HCT116 (cell line): ENCODE measurements around the gene ERBB4. TPM values are rescaled to one million over a fixed set of nuclear protein-coding genes. Genes with fewer than 3 reads are reported as not detected.

ENCODE experiments used
- ATAC-seq: fragments of 200-7000 bp; cut with Tn5 transposase; 2 replicates; pipeline ENCODE4 v1.9.1; 2020; ENCODE audit warnings: mild to moderate bottlenecking, moderate library complexity
- BruUV-seq: library from RNA; stranded (reverse); fragments of 400-500 nt; replicated peaks from 2 replicates; lab custom pipeline; 2021; lab: Mats Ljungman, UMichigan
- CTCF ChIA-PET: fragments of 300-600 bp; sonication (Branson Sonifier 250); formaldehyde crosslinking; loops from one replicate; lab custom pipeline; 2021; ENCODE audit warnings: antibody characterized with exemption; lab: Charles Lee
- POLR2A ChIA-PET: fragments of 300-600, 350-600 bp; sonication (Branson Sonifier 250); formaldehyde crosslinking; loops from one replicate; lab custom pipeline; 2021; ENCODE audit warnings: antibody characterized with exemption; lab: Charles Lee
- RAD21 ChIA-PET, 2 experiments: fragments of 300-600 bp; sonication (Branson Sonifier 250); formaldehyde crosslinking; loops; one replicate each; lab custom pipeline; 2023; ENCODE audit warnings: low total read pairs in 2 of 2; ENCODE audit not compliant: uncharacterized antibody in 2 of 2, unreplicated experiment in 2 of 2, low non-redundant PET in 1 of 2; lab: Charles Lee
- DNase-seq: peaks from one replicate; pipeline ENCODE4 v3.0.0-alpha.2; 2010; ENCODE audit warnings: low read depth, low spot score
- H2AFZ ChIP-seq: fragments of 200-600 bp; shearing (Covaris generic), sonication (generic); 2 replicates; pipeline ENCODE4 v1.6.1; 2017; ENCODE audit warnings: low read depth, mixed run types, mixed read lengths, antibody characterized with exemption, low read length; ENCODE audit not compliant: poor library complexity, severe bottlenecking
- H3K27ac ChIP-seq: 2 replicates; pipeline ENCODE4 v1.5.1; 2012; ENCODE audit warnings: low read depth, low read length
- H3K27me3 ChIP-seq: fragments of 200-600 bp; sonication (generic); 2 replicates; pipeline ENCODE4 v1.6.1; 2016; ENCODE audit warnings: mixed run types, low read length, mixed read lengths; ENCODE audit not compliant: insufficient read depth
- H3K36me3 ChIP-seq, 2 experiments: fragments of 200-500 bp in 1 of 2; fragments of 200-600 bp in 1 of 2; sonication (Bioruptor generic) in 1 of 2; sonication (generic) in 1 of 2; 2 replicates each; pipeline versions ENCODE4 v1.5.1 to v1.6.1; 2014 to 2016; ENCODE audit warnings: low read length in 2 of 2, inconsistent platforms in 1 of 2, mixed read lengths in 1 of 2, mixed run types in 1 of 2; ENCODE audit not compliant: insufficient read depth in 2 of 2, control insufficient read depth in 1 of 2
- H3K4me1 ChIP-seq, 2 experiments: fragments of 200-600 bp in 1 of 2; sonication (generic) in 1 of 2; 2 replicates each; pipeline versions ENCODE4 v1.5.1 to v1.6.1; 2012 to 2017; ENCODE audit warnings: low read length in 2 of 2, inconsistent platforms in 1 of 2, mild to moderate bottlenecking in 1 of 2, mixed read lengths in 1 of 2, mixed run types in 1 of 2, moderate library complexity in 1 of 2; ENCODE audit not compliant: insufficient read depth in 2 of 2, control insufficient read depth in 1 of 2
- H3K4me2 ChIP-seq: fragments of 200-600 bp; sonication (generic); 2 replicates; pipeline ENCODE4 v1.6.1; 2017; ENCODE audit warnings: mixed run types, low read length, mixed read lengths
- H3K4me3 ChIP-seq, 2 experiments: fragments of 200-600 bp in 1 of 2; sonication (generic) in 1 of 2; replicated peaks in 1 of 2; 2 replicates each; pipeline ENCODE4 v1.5.1; 2011 to 2016; ENCODE audit warnings: low read length in 2 of 2, control low read depth in 1 of 2, low read depth in 1 of 2, mild to moderate bottlenecking in 1 of 2, mixed read lengths in 1 of 2, mixed run types in 1 of 2
- H3K79me2 ChIP-seq: fragments of 200-600 bp; sonication (generic); 2 replicates; pipeline ENCODE4 v1.6.1; 2017; ENCODE audit warnings: mild to moderate bottlenecking, mixed run types, low read length, moderate library complexity, mixed read lengths; ENCODE audit not compliant: insufficient read depth
- H3K9ac ChIP-seq: fragments of 200-600 bp; sonication (generic); 2 replicates; pipeline ENCODE4 v1.6.1; 2016; ENCODE audit warnings: low read length, mixed read lengths
- H3K9me2 ChIP-seq: fragments of 200-600 bp; sonication (generic), shearing (Covaris generic); 2 replicates; pipeline ENCODE4 v1.6.1; 2017; ENCODE audit warnings: mixed run types, mild to moderate bottlenecking, moderate library complexity; ENCODE audit not compliant: insufficient read depth
- H3K9me3 ChIP-seq, 2 experiments: fragments of 200-500 bp in 1 of 2; fragments of 200-600 bp in 1 of 2; sonication (Bioruptor generic) in 1 of 2; sonication (generic) in 1 of 2; 2 replicates each; pipeline ENCODE4 v1.6.1; 2014 to 2017; ENCODE audit warnings: low read length in 2 of 2, mixed read lengths in 2 of 2, inconsistent platforms in 1 of 2, low read depth in 1 of 2, mild to moderate bottlenecking in 1 of 2, mixed run types in 1 of 2, moderate library complexity in 1 of 2; ENCODE audit not compliant: control insufficient read depth in 1 of 2, insufficient read depth in 1 of 2
- H4K20me1 ChIP-seq: fragments of 200-600 bp; sonication (generic), shearing (Covaris generic); 2 replicates; pipeline ENCODE4 v1.6.1; 2017; ENCODE audit warnings: mixed run types, mild to moderate bottlenecking, moderate library complexity; ENCODE audit not compliant: insufficient read depth
- CBX3 ChIP-seq: IDR thresholded peaks from 2 replicates; pipeline ENCODE4 v1.6.1; 2012; ENCODE audit warnings: low read depth
- CEBPB ChIP-seq: IDR thresholded peaks from 2 replicates; pipeline ENCODE4 v1.6.1; 2012; ENCODE audit warnings: low read depth
- EGR1 ChIP-seq: IDR thresholded peaks from 2 replicates; pipeline ENCODE4 v1.6.1; 2012; ENCODE audit warnings: low read depth
- ELF1 ChIP-seq: IDR thresholded peaks from 2 replicates; pipeline ENCODE4 v1.6.1; 2012; ENCODE audit warnings: low read depth, borderline replicate concordance
- EZH2 ChIP-seq: fragments of 200-600 bp; sonication (generic); IDR thresholded peaks from 2 replicates; pipeline ENCODE4 v1.6.1; 2017; ENCODE audit warnings: antibody characterized with exemption, mixed run types
- FOSL1 ChIP-seq: IDR thresholded peaks from 2 replicates; pipeline ENCODE4 v1.6.1; 2012; ENCODE audit warnings: low read depth
- JUND ChIP-seq: IDR thresholded peaks from 2 replicates; pipeline ENCODE4 v1.6.1; 2012
- POLR2A ChIP-seq: IDR thresholded peaks from 2 replicates; pipeline ENCODE4 v1.7.0; 2011; ENCODE audit warnings: borderline replicate concordance; ENCODE audit not compliant: insufficient read depth, insufficient read length; ENCODE audit errors: extremely low read depth
- RAD21 ChIP-seq: IDR thresholded peaks from 2 replicates; pipeline ENCODE4 v1.6.1; 2012; ENCODE audit warnings: low read depth, mild to moderate bottlenecking
- SP1 ChIP-seq: IDR thresholded peaks from 2 replicates; pipeline ENCODE4 v1.6.1; 2012; ENCODE audit warnings: low read depth
- TCF7L2 ChIP-seq: IDR thresholded peaks from 2 replicates; pipeline ENCODE4 v1.7.0; 2011; ENCODE audit warnings: borderline replicate concordance, inconsistent platforms; ENCODE audit not compliant: insufficient read depth, insufficient read length; ENCODE audit errors: extremely low read depth
- ZBTB33 ChIP-seq: IDR thresholded peaks from 2 replicates; pipeline ENCODE4 v1.6.1; 2011; ENCODE audit warnings: mild to moderate bottlenecking, low read length, moderate library complexity; ENCODE audit not compliant: insufficient replicate concordance; ENCODE audit errors: extremely low read depth
- ZFX ChIP-seq: fragments of 450-650 bp; IDR thresholded peaks from 2 replicates; pipeline ENCODE4 v1.6.1; 2017
- ZNF274 ChIP-seq: fragments of 200-500 bp; sonication (Bioruptor generic); IDR thresholded peaks from 2 replicates; pipeline ENCODE4 v1.6.1; 2014; ENCODE audit warnings: mild to moderate bottlenecking, low read depth, low read length, inconsistent platforms
- intact Hi-C: fragments of 100-400 bp; cut with micrococcal nuclease; formaldehyde crosslinking; loops from 2 replicates; pipeline ENCODE4 v1.10.0; 2022
- total RNA-seq: library from RNA; stranded (reverse); gene quantifications from one replicate; pipeline ENCODE4 v1.2.1, GENCODE V29; 2021; ENCODE audit not compliant: unreplicated experiment
- TF ChIP-seq, protein P1 (sequence below), 3 experiments: fragments of 200-600 bp in 1 of 3; sonication (generic) in 1 of 3; IDR thresholded peaks in 2 of 3; conservative IDR thresholded peaks in 1 of 3; 2 replicates each; pipeline ENCODE4 v1.5.1; 2012 to 2017; ENCODE audit warnings: low read depth in 2 of 3, low read length in 2 of 3, antibody characterized with exemption in 1 of 3, borderline replicate concordance in 1 of 3, control low read depth in 1 of 3, mild to moderate bottlenecking in 1 of 3, mixed read lengths in 1 of 3, mixed run types in 1 of 3, moderate library complexity in 1 of 3; ENCODE audit not compliant: insufficient read depth in 1 of 3
- TF ChIP-seq, protein P2 (sequence below): IDR thresholded peaks from 2 replicates; pipeline ENCODE4 v1.6.1; 2012; ENCODE audit warnings: low read depth
- TF ChIP-seq, protein P3 (sequence below): IDR thresholded peaks from 2 replicates; pipeline ENCODE4 v1.6.1; 2012

ERBB4 gene
- total RNA-seq, 1 experiment from 2014 or later: 0.10 TPM

DNA sequence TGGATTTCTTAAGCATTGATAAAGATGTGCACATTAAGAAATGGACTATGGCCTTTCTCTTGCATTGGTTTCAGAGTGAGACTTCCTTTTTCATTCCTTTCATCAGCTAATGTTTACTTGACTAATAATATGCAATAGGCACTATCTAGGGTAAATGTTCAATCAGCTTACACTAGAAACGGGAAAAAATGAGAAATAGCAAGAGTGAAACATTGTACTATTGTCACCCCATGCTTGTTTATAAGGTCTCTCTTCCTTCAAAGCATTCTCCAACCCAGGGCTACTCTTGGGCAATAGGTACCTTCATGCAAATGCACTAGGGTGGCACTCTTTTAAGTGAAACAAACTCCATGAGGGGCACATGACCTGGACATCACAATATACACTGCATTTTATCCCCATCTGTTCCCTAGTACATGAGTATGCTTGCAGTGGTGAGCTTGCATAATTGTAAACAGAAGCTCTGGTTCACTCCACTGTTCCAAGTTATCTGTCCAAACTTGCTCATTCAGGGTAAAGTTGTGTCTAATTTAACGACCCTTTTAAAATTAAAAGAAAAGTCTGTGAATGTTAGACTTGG is 402.3 kb downstream of the ERBB4 start:
- no TSS peak for BruUV-seq

More for the DNA sequence above, 402.3 kb downstream of the ERBB4 start:
- DNase-seq: no peak
- Histone ChIP-seq H3K4me1 (no peaks in the 10 kb centered on the region), H3K9me2 (no peaks in the 10 kb centered on the region), H2AFZ (no peak overlapping the region), H3K9me3 (no peaks in the 10 kb centered on the region), H3K27me3 (no peaks in the 10 kb centered on the region), H4K20me1 (no peaks in the 10 kb centered on the region), H3K36me3 (no peaks in the 10 kb centered on the region), H3K27ac (no peak overlapping the region), H3K79me2 (no peaks in the 10 kb centered on the region), H3K4me3 (no peak overlapping the region), H3K4me2 (no peak overlapping the region), H3K9ac (no peak overlapping the region)
- ChIA-PET RAD21 (no interaction called here), CTCF (no interaction called here), POLR2A (no interaction called here)
- ATAC-seq: no peak
- no peak for TF ChIP-seq ELF1
- no peak for TF ChIP-seq JUND
- TF ChIP-seq CBX3: no peak
- TF ChIP-seq, protein P1, sequence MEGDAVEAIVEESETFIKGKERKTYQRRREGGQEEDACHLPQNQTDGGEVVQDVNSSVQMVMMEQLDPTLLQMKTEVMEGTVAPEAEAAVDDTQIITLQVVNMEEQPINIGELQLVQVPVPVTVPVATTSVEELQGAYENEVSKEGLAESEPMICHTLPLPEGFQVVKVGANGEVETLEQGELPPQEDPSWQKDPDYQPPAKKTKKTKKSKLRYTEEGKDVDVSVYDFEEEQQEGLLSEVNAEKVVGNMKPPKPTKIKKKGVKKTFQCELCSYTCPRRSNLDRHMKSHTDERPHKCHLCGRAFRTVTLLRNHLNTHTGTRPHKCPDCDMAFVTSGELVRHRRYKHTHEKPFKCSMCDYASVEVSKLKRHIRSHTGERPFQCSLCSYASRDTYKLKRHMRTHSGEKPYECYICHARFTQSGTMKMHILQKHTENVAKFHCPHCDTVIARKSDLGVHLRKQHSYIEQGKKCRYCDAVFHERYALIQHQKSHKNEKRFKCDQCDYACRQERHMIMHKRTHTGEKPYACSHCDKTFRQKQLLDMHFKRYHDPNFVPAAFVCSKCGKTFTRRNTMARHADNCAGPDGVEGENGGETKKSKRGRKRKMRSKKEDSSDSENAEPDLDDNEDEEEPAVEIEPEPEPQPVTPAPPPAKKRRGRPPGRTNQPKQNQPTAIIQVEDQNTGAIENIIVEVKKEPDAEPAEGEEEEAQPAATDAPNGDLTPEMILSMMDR (IDR thresholded peaks at IDR 0.05 in 2 of 3, conservative IDR thresholded peaks at IDR 0.05 in 1 of 3; ENCODE audit: borderline replicate concordance in 1 of 3, insufficient read depth in 1 of 3, low read depth in 2 of 3, low read length in 2 of 3): no peak
- no peak for TF ChIP-seq RAD21
- no peak for TF ChIP-seq ZFX
- TF ChIP-seq, protein P2, sequence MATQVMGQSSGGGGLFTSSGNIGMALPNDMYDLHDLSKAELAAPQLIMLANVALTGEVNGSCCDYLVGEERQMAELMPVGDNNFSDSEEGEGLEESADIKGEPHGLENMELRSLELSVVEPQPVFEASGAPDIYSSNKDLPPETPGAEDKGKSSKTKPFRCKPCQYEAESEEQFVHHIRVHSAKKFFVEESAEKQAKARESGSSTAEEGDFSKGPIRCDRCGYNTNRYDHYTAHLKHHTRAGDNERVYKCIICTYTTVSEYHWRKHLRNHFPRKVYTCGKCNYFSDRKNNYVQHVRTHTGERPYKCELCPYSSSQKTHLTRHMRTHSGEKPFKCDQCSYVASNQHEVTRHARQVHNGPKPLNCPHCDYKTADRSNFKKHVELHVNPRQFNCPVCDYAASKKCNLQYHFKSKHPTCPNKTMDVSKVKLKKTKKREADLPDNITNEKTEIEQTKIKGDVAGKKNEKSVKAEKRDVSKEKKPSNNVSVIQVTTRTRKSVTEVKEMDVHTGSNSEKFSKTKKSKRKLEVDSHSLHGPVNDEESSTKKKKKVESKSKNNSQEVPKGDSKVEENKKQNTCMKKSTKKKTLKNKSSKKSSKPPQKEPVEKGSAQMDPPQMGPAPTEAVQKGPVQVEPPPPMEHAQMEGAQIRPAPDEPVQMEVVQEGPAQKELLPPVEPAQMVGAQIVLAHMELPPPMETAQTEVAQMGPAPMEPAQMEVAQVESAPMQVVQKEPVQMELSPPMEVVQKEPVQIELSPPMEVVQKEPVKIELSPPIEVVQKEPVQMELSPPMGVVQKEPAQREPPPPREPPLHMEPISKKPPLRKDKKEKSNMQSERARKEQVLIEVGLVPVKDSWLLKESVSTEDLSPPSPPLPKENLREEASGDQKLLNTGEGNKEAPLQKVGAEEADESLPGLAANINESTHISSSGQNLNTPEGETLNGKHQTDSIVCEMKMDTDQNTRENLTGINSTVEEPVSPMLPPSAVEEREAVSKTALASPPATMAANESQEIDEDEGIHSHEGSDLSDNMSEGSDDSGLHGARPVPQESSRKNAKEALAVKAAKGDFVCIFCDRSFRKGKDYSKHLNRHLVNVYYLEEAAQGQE: no peak
- TF ChIP-seq POLR2A: no peak
- TF ChIP-seq TCF7L2: no peak
- TF ChIP-seq EZH2: no peak
- TF ChIP-seq CEBPB: no peak
- no peak for TF ChIP-seq ZNF274
- TF ChIP-seq FOSL1: no peak
- TF ChIP-seq SP1: no peak
- no peak for TF ChIP-seq ZBTB33
- TF ChIP-seq, protein P3, sequence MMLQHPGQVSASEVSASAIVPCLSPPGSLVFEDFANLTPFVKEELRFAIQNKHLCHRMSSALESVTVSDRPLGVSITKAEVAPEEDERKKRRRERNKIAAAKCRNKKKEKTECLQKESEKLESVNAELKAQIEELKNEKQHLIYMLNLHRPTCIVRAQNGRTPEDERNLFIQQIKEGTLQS: no peak
- TF ChIP-seq EGR1: no peak
- intact Hi-C loops: no loop called here
